Endothelial cell (in vitro differentiated cells): ENCODE data around the gene SRSF3. TPM values are rescaled to one million over a fixed set of nuclear protein-coding genes. Genes with fewer than 3 reads are reported as not detected.
A peak's percentile ranks its signal among the peaks of the same experiment; 100 is the strongest.

Source experiments
- DNase-seq: peaks from one replicate; pipeline ENCODE4 v3.0.0; 2021; ENCODE audit warnings: low spot score
- H3K27ac Mint-ChIP-seq: one replicate; pipeline ENCODE4 v1.8.0; 2021; ENCODE audit warnings: mixed read lengths, inconsistent platforms; ENCODE audit not compliant: unreplicated experiment
- H3K27me3 Mint-ChIP-seq: one replicate; pipeline ENCODE4 v1.8.0; 2021; ENCODE audit warnings: mild to moderate bottlenecking, moderate library complexity, mixed read lengths, inconsistent platforms; ENCODE audit not compliant: unreplicated experiment
- H3K36me3 Mint-ChIP-seq: one replicate; pipeline ENCODE4 v1.8.0; 2021; ENCODE audit warnings: mild to moderate bottlenecking, low read depth, mixed read lengths, inconsistent platforms; ENCODE audit not compliant: unreplicated experiment
- H3K4me1 Mint-ChIP-seq: one replicate; pipeline ENCODE4 v1.8.0; 2021; ENCODE audit warnings: mild to moderate bottlenecking, mixed read lengths, inconsistent platforms; ENCODE audit not compliant: unreplicated experiment
- H3K4me3 Mint-ChIP-seq: one replicate; pipeline ENCODE4 v1.8.0; 2021; ENCODE audit warnings: mild to moderate bottlenecking, mixed read lengths, inconsistent platforms; ENCODE audit not compliant: unreplicated experiment
- H3K9me3 Mint-ChIP-seq: one replicate; pipeline ENCODE4 v1.8.0; 2021; ENCODE audit warnings: mixed read lengths, inconsistent platforms; ENCODE audit not compliant: unreplicated experiment
- CTCF ChIP-seq: fragments of 200-600 bp; sonication (generic); IDR thresholded peaks from one replicate; pipeline ENCODE4 v1.5.0; 2021; ENCODE audit warnings: antibody characterized with exemption; ENCODE audit not compliant: unreplicated experiment
- total RNA-seq: library from RNA; stranded (reverse); fragmentation: NEBNext Ultra II Directional; extraction: Animal tissue kit (Norgen Biotek cat#: 25700); gene quantifications from one replicate; pipeline ENCODE4 v1.2.1, GENCODE V29; 2021; ENCODE audit not compliant: unreplicated experiment

Gene SRSF3
- total RNA-seq, 1 donor from 2014 or later: 289 TPM

- no peaks in the 10 kb centered on the region for H3K36me3 Mint-ChIP-seq
- no peak overlapping the region for H3K4me3 Mint-ChIP-seq
- H3K27me3 Mint-ChIP-seq: no peaks in the 10 kb centered on the region
- no peak for TF ChIP-seq CTCF
- H3K9me3 Mint-ChIP-seq: no peaks in the 10 kb centered on the region
- H3K27ac Mint-ChIP-seq: no peak overlapping the region
- no peak for DNase-seq
- peaks cover 3% of the 10 kb centered on the region for H3K4me1 Mint-ChIP-seq
Observed at GRCh38 chr6:36642913-36643817, 49.0 kb downstream of the SRSF3 start.

GRCh38 chr6:36643977-36644376 is 49.8 kb downstream of the SRSF3 start:
- Mint-ChIP-seq H3K27me3 (no peaks in the 10 kb centered on the region), H3K4me3 (no peak overlapping the region), H3K36me3 (no peaks in the 10 kb centered on the region), H3K27ac (no peak overlapping the region), H3K9me3 (no peaks in the 10 kb centered on the region), H3K4me1 (peaks cover 5% of the 10 kb centered on the region)
- DNase-seq: no peak
- TF ChIP-seq CTCF: no peak

GRCh38 chr6:36649086-36649485 is 54.9 kb downstream of the SRSF3 start:
- no peaks in the 10 kb centered on the region for H3K36me3 Mint-ChIP-seq
- H3K27ac Mint-ChIP-seq: peak overlapping the region; percentile 50
- TF ChIP-seq CTCF: no peak
- peaks cover 27% of the 10 kb centered on the region for H3K4me1 Mint-ChIP-seq
- no peaks in the 10 kb centered on the region for H3K9me3 Mint-ChIP-seq
- no peaks in the 10 kb centered on the region for H3K27me3 Mint-ChIP-seq
- no peak for DNase-seq
- H3K4me3 Mint-ChIP-seq: peak overlapping the region; percentile 66

- Mint-ChIP-seq H3K27me3 (no peaks in the 10 kb centered on the region), H3K4me3 (peak overlapping the region; percentile 66), H3K36me3 (no peaks in the 10 kb centered on the region), H3K9me3 (no peaks in the 10 kb centered on the region), H3K4me1 (peaks cover 27% of the 10 kb centered on the region), H3K27ac (peak overlapping the region; percentile 50)
- DNase-seq: no peak
- no peak for TF ChIP-seq CTCF
Observed at GRCh38 chr6:36649701-36650484, 55.7 kb downstream of the SRSF3 start.
